SKM-1 (cell line): Measurements from ENCODE around the gene IQGAP2.

Source experiments
- DNase-seq: peaks from one replicate; lab custom pipeline; 2025; ENCODE audit not compliant: unreplicated experiment; lab: John Stamatoyannopoulos, UW

IQGAP2 gene

DNA sequence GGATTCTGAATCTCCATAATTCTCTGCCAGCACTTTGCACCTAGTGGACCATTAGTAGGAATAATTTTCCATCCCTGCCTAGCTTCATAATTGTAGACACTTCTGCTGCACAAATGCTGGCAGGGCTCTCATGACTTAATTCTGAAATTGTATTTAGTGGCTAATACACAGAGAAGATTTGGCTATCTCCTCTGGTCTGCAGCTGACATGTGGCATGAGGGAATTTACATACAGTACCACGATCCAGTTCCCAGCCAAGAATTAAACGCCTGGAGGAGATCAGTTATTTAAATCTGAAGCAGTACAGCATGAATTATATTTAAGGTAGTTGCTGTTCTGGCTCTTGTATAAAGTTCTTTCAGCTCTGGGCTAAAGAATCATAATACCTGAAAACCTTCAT is 46.5 kb downstream of the IQGAP2 start:
- DNase-seq: no peak

DNA sequence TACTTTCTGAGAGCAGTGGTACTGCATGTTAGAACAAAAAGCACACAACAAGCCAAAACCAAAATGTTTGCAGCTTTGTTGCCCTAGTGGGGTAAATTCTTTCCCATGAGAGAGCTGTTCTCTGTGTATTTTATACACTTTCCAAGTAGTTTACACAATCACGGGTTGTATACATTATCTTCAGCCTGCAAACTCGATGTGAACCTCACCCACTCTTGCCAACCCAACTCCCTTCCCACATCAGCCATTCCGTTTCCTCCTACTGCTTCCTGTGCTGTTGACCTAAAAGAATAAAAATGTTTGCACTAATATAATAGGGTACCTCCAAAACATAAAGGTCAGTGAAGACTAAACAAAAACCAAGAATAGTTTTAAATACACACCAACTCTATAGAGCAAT is 47.0 kb downstream of the IQGAP2 start:
- no peak for DNase-seq

DNA sequence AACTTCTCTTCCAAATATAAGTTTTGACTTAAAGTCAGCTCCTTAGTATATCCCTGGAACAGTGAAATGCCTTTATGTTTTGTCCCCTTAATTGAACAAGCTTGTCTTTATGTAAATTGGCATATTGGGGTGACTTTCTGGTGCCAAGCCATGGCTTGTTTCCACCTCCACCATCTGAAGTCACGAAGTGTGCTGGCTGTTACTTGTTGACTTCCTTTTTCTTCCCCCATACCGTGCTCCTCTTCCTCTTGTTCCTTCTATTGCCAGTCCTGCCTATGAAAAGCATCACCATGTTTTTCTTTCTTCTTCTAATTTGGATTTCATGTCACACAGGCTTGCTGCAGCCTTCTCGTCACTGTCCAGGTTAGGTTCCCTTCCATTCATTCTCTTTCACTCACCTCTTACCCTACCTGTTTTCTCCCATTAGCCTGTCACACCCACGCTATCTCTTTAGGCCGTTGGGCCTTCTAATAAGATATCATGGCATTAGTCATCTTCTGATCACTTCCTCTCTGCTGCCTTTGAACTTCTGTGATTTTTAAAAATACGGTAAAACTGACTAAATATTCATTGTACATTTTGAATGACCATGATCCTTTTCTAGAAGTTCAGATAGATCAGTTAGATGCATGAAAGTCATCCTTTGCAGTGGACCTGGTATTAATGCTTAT is 48.1 kb downstream of the IQGAP2 start:
- DNase-seq: peak; percentile 48

DNA sequence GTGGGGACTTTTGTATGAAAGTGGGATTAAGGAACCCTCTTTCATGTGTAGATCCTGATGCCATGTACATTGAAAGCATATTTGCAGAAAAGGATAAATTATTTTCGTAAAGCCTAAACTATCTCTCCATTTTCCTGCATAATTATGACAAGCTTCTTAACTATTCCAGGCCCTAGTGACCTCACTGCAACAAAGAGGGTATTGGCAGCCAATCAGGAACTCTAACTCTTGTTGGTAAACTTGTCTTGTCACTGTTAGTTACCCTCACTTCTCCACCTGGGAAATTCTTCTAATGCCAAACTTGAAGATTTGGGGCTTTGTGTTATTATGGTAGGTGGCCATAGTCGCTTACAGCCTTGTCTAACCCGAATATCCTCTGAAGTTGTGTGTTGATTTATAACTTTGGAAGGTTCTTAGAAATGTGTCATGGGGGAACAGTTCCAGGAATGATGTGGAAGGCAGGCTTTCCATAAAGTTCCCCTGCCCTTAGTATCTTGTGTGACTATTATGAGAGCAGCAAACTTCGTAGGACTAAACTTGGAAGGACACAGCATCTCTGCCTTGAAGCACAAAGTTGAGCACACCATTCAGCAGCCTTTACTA is 52.5 kb downstream of the IQGAP2 start:
- no peak for DNase-seq

DNA sequence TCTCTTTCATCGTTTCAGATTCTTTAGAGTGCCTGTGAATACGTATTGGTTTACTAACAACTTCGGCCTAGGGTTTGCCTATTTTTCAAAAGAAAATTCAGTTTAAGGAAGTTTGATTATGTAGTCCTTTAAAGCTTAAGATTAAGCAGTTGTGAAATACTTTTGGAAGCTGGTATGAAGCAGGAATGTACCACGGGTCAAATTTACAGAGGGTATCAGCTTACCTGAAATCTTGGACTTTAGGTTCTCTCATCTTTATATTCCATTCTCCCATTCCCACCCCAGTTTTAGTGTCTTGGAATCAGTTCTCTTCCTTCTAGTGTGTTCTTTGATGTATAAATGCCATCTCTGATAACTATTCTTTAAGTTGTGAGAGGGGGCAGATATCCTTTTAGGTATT is 53.2 kb downstream of the IQGAP2 start:
- DNase-seq: no peak

DNA sequence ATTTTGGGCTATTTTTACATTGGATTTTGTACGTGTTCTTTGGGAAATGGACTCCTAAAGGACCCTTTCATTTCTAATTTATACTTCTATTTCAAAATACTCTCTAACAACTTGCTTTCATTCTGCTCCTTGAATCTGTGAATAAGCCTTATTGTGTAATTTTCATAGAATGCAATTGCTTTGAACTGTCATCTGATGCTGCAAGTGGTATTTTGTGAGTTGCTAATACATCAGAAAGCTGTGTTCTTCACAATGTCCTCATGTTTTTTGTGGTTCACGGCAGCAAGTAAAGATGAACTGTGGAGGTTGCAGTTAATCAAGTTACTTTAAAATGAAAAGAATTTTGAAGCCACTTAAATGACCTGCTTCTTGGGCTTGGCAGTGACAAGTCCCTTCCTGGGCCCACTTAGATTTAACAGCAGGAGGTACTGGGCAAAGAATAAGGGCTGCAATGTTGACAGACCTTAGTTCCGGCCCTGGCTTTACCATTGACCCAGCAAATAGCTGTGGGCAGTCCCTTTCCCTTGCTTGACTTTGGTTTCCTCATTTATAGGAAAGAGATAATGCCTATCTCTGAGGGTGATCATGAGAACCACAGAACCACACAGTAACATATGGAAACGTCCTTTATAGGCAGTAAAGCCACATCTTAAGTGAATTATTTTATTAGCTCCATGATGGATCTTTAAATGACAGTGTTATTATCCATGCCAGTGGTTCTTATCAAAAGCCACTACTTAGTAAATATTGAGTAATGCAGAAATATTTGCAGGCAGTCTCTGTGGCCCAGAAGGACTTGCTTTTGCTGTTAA is 54.8 kb downstream of the IQGAP2 start:
- no peak for DNase-seq

DNA sequence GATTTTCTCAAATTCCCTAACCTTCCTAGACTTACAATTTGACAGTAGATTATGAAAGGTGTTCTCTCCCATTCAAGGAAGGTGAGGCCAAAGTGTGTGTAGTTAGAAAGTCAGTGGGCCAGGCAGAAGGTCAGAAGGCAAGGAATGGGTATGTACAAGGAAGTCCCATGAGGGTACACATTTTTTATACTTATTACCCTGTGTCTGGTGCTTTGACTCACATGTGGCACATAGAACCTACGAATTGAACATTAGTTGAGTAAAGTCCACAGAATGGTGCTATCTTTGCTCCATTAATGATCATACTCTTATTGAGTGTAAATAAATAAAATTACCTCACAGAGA is 55.4 kb downstream of the IQGAP2 start:
- DNase-seq: no peak

DNA sequence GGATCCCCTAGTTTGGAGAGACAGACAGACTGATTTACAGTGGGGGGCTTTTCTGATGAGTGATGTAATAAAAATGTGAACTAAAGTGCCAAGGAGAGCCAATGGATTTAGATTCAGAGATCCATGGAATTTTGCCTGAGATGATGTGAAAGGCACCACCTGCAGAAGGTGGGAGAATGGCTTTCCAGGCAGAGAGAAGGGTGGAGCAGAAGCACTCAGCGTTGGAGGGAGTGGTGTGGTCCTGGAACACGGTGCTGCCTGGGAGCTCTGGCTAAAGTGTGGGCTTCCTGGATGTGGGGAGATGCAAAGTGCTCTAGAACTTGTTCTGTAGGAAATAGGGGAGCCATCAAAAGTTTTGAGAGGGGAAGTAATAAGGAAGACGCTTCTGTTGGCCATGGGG is 57.0 kb downstream of the IQGAP2 start:
- DNase-seq: no peak

DNA sequence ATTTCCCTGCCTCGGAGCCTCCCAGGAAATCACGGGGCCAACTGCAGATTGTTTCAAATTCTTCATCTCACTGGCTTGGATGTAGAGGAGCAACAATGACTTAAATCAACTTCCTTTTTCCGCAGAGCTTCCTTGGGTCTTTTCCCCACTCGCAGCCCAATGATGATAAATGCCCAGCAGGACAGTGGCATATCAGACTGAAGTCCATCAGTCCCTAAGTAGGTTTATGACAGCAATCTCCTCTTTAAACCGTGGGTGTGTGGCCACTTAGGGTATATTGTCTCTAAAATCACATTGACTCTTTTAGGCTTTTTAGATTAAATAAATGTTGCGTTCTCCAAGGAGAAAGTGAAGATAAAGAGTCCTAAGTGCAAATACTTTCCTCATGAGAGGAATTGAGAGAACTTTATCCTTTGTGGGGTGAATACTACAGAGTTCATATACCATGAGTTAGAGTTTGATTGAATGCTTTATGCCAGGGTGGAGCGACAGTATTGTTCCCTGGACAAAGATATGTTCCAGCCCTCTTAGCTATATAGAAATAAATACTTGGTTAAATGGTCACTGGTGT is 59.1 kb downstream of the IQGAP2 start:
- DNase-seq: no peak

DNA sequence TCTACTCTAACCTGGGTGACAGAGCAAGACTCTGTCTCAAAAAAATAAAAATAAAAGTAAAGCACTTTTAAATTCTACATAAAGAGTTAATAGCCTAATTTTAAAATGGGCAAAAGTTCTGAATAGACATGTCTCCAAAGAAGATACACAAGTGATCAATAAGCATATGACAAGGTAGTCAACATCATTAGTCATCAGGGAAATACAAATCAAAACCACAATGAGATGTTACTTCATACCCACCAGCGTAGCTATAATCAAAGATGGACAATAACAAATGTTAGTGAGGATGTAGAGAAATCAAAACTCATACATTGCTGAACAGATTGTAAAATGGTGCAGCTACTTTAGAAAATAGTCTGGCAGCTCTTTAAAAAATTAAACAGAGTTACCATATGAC is 64.1 kb downstream of the IQGAP2 start:
- DNase-seq: no peak

DNA sequence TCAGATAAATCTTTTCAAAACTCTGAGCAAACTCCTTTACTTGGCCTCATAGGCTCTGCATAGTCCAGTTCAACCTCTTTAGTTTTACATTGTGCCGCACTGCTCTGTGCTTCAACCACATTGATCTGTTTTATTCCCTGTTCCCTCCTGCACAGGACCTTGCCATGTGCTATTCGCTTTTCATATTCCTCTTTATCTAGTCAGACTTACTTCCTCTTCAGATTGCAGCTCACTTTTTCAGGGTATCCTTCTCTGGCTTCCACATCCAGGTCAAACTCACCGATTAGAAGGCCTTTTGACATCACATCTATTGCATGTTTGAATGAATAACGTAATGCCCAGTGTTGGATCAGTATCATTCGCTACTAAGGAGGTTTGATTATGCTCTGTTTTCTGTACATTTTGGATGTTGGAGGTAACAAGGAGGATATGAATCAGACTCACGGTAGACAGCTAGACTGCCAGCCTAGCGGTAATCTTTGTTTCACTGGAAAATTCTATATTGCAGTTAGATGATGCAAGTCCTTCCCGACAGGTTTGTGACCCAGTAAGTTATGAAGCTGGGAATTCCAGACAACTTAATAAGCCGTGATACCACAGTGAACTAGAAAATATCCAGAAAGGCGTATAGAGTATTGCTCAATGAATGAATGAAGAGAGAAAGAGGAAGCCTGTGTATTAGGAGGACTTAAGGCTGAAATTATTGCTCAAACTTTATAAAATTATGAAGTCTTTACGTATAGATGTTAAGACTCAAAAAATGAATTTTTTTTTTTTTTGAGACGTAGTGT is 65.7 kb downstream of the IQGAP2 start:
- peak; percentile 17 for DNase-seq

DNA sequence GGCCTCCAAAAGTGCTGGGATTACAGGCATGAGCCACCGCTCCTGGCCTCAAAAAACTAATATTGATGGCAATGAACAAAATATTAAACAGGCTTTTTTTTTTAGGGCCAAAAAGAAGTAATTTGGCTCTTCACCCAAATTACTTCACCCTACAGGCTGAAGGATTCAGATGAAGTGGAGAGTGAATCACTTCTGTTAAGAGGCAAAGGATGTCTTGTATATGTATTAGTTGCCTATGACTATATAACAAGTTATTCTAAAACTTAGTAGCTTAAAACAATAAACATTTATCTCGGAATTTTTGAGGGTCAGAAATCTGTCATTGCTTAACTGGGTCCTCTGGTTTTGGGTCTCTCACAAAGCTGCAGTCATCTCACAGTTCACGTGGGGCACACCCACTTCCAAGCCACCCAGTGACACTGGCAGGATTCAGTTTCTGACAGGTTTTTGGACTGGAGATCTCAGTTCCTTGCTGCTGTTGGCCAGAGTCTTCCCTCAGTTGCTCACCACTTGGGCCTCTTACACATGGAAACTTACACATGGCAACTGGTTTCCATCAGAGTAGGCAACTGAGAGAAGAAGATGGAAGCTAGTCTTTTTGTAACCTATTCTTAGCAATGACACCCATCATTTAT is 66.7 kb downstream of the IQGAP2 start:
- no peak for DNase-seq

DNA sequence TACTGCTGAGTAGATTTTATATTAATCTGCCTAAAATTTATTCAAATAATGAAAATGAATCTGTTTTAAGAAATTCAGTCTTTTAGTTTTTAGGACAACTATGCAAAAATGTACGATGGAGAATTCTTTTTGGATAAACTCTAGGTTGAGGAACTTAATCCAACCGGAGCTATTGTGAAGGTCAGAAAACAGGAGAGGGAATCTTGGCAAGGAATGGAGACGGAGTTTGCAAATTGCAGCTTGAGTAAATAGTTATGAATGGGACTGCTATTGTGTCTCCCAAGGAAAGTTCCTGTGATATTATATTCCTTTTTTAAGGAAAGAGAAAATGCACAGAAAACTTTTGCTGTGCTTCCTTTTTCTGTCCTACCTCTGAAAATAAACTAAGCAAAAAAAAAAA is 67.9 kb downstream of the IQGAP2 start:
- DNase-seq: no peak

DNA sequence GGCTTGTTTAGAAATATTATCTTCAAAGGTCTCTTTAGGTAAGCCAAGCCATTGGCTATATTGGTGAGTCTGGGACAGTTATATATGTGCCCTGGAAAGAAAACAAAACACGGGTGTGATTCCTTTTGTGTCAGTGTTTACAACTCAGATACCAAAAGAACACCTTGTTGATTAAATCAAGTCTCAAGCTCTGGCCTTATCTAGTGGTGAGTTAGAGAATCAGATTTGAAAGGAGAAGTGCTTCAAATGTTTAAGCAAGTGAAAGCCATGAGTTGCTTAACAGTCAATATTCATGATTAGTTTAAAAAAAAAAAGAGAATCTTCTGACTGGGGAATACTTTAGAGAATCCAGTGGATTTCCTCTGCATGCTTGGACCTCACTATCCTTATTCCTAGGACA is 68.3 kb downstream of the IQGAP2 start:
- no peak for DNase-seq

DNA sequence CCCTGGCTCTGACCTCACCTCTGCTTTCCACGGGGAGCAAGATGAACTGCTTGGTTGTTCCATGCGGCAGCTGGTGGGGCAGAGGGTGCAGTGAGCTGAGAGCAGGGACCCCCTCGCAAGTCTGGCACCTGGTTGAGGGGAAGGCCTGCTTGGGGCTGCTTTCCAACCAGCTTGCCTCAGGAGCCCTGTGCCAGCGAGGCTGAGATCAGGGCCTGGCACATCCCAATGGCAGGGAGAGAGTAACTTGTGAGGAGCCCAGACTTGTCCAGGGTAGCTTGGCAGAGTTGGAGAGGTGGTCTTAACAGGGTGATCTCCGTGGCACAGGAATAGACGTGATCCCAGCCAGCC is 68.9 kb downstream of the IQGAP2 start:
- no peak for DNase-seq

DNA sequence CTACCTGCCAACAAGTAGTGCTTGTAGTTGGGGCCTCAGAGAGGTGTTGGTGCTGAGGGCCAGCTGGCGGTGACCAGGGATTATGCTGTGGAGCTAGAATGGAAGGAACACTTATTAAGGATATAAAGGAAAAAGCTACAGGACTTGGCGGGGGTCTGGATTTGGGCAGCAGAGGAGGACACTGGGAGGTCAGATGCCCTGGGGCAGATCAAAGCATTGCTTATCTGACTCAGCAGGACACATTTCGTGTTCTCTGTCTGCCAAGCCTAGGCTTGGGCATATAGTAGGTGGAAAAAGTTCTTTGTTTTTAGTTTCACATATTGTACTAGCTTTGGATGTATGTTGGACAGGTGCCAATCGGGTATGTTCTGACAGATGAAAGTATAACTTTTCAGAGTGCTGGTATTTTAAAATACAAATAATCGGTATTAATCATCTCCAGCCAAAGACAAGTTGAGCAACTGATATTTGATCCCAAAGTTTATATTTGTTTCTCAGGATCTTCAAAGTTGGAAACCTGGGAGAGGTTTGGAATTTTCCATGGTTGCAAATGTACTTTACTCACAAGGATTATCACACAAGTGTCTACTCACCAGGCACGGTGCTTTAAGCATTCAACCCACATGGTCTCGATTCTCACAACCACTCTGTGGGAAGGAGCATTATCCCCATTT is 69.4 kb downstream of the IQGAP2 start:
- DNase-seq: no peak

DNA sequence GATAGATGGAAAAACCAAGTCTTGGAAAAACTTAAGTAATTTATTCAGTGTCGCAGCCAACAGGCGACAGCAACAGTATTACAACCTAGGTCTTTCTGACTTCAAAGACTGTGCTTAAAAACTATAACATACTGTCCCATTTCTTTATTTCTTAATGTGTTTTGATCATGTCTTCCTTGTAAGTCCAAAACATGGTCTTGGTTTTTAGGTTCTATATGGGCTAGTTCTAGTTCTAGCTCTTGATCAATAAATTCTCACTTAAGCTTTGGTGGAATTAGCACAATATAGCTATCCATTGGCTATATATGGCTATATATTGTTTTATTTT is 69.9 kb downstream of the IQGAP2 start:
- DNase-seq: no peak

DNA sequence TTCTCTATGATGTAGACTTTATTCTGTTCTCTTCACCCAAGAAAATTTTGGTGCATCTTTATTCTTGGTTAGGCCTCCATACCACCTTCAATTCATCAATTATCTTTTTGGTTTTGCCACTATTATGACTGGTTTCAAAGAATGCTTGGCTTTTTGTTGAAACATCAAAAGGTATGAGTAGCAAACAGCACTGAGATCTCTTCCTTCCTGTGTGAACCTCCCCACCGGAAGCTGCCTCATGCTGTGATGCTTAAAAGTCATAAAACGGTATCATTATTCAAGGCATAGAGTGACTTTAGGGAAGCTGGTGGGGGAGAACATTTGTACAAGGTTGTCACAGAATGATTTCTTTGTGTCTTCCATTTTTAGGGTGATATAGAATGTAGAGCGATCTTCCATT is 70.6 kb downstream of the IQGAP2 start:
- DNase-seq: no peak

DNA sequence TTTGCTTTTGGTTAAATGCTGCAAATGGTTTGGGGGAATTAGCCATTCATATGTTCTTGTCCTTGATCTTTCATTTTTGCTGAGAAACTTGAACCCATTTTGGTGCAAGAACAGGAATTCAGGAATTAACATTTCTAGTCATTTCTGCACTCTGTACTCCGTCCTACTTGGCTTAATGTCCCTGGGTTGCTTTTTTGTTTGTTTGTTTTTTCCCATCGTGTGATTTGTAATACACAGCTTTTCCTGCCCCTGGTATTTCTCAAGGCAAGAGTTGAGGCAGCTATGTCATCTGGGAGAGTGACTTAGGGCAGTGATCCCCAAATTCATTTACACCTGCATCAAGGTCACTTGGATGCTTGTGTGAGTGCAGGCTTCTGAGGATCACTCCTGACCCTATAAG is 71.3 kb downstream of the IQGAP2 start:
- no peak for DNase-seq

DNA sequence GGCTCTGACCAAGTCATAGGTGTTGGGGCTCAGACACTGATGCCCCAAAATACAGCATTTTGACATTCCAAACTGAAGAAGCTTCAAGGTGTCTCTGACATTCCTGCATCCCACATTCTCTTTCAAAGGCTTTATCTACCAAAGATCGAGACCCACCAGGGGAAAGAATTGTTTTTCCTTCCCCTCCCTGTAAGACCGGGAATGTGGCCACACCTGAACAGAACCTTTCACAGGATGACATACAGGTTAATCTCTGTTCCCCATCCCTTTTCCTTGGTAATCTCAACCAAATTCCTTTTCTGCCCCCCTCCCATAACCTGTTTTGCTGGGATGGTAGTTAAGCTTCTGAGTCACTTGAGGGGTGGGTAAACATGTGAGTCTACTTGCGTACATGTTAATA is 72.3 kb downstream of the IQGAP2 start:
- no peak for DNase-seq

DNA sequence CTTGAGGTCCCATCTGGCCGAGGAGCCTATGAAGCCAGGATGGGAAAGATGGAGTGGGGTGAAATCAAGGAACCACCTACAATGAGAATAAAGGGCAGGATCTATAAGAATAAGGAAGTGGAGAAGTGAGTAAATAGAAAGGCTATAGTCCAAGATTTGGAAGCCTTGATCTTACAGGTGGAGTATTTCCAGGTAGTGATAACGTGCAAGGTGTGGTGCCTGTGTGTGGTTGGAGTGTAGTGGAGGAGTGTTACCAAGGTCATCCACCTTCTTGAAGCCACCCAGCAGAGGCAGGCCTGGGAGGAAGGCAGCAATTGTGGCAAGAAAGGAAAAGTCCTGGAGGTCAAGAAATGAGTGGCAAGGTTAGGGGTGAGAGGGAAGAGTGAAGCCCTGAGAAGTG is 72.9 kb downstream of the IQGAP2 start:
- no peak for DNase-seq
